Fibroblast of the aortic adventitia (primary cell): ENCODE data around the gene FAM234A. TPM values are rescaled to one million over a fixed set of nuclear protein-coding genes. Genes with fewer than 3 reads are reported as not detected.

Experiments
- DNase-seq: peaks from one replicate; pipeline ENCODE4 v3.0.0-alpha.2; 2010; ENCODE audit warnings: low read depth
- H3K4me3 ChIP-seq: 2 replicates; pipeline ENCODE4 v1.5.1; 2011; ENCODE audit warnings: low read depth, mild to moderate bottlenecking, control low read depth, low read length, moderate library complexity
- CTCF ChIP-seq: IDR thresholded peaks from 2 replicates; pipeline ENCODE4 v1.5.1; 2011; ENCODE audit warnings: mild to moderate bottlenecking, low read length, control low read depth, inconsistent platforms; ENCODE audit not compliant: insufficient read depth
- total RNA-seq: library from RNA; depleted of rRNA; stranded (reverse); fragments of >200 nt; gene quantifications from 2 replicates; pipeline ENCODE4 v1.2.3, GENCODE V29; 2012; ENCODE audit warnings: low replicate concordance

Gene FAM234A
- total RNA-seq, 1 donor = 72.0 TPM

GRCh38 chr16:301235-301634 lies 66.6 kb downstream of the FAM234A start:
- DNase-seq = no peak
- no peak for TF ChIP-seq CTCF
- H3K4me3 ChIP-seq = no peak overlapping the region

DNA sequence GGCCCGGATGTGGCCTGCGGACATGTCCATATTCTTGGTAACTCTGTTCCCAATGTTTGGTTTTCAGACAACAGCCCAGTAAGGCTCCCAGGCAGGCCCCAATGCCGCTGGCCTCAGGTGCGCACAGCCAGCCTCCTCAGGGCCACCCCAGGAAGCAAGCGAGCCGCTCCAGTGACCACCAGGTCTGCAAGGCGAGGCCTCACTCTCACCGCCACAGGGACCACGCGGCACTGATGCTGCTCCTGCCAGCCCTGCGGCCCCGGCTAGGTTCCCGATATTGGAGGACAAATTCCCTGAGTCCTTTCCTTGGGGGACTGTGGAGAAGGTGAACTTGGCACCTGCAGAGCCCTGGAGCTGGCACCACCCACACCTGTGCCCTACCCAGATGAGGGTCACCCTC lies 67.3 kb downstream of the FAM234A start:
- DNase-seq = no peak
- no peak overlapping the region for H3K4me3 ChIP-seq
- TF ChIP-seq CTCF = no peak

DNA sequence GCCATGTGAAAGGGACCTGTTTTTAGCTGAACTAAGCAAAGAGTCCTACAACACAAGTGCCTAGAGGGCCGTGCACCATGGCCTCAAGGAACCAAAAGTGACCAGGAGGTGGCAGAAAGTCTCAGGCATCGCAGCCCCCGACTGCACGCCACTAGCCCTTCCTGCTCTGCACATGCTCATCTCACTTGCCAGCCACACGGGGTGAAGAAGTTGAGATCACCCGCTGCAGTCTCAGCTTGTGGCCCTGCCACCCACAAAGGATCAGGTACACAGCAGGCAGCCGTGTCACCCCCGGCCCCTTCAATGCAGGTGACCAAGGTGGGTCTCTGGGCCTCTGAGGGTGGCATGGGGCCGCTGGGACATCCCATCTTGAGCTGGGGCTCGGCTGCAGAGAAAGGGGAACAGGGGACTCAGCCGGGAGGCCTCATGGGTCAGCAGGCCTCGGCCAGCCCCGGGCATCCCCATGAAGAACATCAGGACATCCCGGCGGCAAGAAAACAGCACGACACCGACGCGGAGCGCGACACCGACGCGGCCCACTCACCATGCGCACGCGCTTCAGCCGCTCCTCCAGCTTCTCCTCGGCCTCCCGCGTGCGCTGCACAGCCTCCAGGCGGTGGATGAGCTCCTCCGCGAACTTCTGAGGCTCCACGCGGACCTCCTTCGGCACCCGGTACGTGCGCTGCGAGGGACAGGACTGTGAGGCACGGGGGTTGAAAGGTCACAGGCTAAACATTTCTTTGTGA lies 69.3 kb downstream of the FAM234A start:
- no peak for TF ChIP-seq CTCF
- DNase-seq = peak; percentile 14

DNA sequence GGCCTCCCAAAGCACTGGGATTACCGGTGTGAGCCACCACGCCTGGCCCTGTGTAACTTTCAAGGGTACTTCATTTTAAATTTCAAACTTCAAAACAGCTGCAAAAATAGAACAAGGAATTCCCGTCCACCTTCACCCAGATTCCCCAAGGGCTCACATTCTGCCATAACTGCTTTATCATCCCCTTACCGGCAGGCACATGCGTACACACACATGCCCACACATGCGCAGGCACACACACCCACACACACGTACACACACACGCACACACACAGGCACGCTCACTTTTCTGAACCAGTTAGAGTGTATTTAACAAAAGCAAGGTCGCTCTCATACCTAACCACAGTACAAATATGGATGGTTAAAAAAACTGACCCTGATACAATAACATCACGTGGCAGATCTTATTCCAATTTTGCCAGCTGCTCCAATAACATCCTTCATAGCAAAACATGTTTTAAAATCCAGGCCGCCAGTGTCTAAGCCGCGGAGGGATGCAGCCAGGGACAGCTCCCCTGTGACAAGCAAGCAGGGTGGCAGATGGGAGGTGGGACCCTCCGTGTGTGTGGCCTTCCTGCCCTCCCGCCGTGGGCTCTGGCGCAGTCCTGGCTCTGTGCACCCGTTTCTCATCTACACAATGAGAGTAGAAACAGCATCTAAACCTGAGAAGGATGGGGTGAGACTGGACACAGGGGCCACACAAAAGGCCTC lies 71.5 kb downstream of the FAM234A start:
- no peak for DNase-seq
- H3K4me3 ChIP-seq = no peak overlapping the region
- TF ChIP-seq CTCF = no peak

More for the DNA sequence above, 69.3 kb downstream of the FAM234A start:
- no peak overlapping the region for H3K4me3 ChIP-seq

DNA sequence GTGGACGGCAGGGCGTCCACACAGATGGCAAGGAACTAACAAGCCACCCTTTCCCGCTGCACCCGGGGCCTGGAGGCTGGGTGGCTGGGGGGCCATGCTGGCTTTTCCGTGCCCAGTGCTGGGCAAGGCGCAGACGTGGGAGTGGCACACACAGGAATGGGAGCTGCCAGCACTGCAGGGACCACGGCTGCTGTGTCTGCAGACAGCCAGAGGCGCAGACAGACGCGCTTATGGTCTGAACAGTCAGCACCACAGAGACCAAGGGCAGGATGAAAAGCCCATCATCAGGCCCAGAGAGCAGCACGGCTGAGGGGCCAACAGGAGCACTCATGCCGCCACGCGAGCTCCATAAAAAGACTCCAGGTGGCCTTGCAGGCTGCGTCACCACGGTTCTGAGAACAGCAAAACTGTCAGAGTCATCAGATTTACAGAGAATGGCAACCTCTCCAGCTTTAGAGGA lies 72.3 kb downstream of the FAM234A start:
- no peak overlapping the region for H3K4me3 ChIP-seq
- DNase-seq = no peak

GRCh38 chr16:307691-308312 lies 73.2 kb downstream of the FAM234A start:
- TF ChIP-seq CTCF = no peak
- no peak for DNase-seq
- no peak overlapping the region for H3K4me3 ChIP-seq

More for the DNA sequence above, 72.3 kb downstream of the FAM234A start:
- no peak for TF ChIP-seq CTCF
